HG03025 (cell line): ENCODE measurements around the gene MRPL38.
A peak's percentile ranks its signal among the peaks of the same experiment; 100 is the strongest.
"Not testable (repeated sequence)": the region's sequence is repeated elsewhere in the genome, so short reads cannot be mapped to it uniquely, and the experiment has no call there.

Source experiments
- ATAC-seq: cut with Tn5 transposase; IDR thresholded peaks from one replicate; pipeline ENCODE4 v1.9.1; 2021; ENCODE audit warnings: mild to moderate bottlenecking, moderate library complexity; ENCODE audit not compliant: unreplicated experiment, low FRiP score

The MRPL38 gene

GRCh38 chr17:75877752-75878173, 26.9 kb downstream of the MRPL38 start:
- no peak for ATAC-seq

DNA sequence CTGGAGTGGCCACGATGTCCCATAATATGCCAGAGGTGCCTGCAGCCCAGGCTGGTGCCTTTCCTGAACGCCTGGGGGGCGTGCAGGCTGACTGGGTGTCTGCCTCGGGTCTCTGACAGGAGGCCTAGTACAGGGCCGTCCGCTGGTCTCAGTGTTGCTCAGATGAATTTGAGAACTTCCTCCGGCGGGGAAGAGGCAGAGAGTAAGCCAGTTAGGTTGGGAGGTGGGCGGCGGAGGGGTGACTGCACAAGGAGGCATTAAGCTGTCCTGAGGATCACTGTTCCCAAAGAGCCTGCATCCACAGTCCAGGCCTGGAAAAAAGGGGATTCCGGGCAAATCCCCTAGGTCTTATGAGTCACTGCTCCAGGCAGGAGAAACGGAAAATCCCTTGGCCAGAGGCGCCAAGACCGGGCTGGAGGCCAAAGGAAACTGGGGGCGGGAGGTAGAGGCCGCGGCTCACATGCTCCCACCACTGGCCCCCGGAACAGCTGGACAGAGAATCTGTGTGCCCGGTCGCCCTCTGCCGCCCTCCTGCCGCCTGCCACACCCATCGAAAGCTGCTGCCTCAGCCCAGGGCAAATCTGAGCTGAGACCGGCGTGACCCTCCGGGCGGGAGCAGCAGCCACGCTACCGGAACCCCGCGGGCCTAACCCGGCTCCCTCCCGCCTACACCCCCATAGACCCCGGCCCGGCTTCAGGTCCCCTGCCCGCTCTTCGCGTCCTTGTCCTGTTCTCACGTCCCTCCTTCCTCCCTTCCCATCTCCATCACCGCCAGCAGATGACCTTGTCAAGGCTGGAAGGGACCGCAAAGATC, 27.5 kb downstream of the MRPL38 start:
- ATAC-seq = no peak

- no peak for ATAC-seq
Measured at GRCh38 chr17:75876190-75876937, 28.3 kb downstream of the MRPL38 start.

DNA sequence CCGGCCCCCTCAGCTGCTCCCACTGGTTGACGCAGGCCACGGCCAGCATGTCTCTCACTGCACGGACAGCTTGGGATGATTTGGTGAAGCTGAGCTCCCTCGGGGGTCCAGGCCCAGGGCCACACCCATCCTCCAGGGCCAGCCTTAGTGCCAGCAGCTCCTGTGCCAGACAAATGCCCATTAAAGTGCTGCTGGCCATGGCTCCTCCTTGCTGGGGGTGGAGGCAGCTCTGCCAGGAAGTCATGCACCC, 28.8 kb downstream of the MRPL38 start:
- ATAC-seq = no peak

DNA sequence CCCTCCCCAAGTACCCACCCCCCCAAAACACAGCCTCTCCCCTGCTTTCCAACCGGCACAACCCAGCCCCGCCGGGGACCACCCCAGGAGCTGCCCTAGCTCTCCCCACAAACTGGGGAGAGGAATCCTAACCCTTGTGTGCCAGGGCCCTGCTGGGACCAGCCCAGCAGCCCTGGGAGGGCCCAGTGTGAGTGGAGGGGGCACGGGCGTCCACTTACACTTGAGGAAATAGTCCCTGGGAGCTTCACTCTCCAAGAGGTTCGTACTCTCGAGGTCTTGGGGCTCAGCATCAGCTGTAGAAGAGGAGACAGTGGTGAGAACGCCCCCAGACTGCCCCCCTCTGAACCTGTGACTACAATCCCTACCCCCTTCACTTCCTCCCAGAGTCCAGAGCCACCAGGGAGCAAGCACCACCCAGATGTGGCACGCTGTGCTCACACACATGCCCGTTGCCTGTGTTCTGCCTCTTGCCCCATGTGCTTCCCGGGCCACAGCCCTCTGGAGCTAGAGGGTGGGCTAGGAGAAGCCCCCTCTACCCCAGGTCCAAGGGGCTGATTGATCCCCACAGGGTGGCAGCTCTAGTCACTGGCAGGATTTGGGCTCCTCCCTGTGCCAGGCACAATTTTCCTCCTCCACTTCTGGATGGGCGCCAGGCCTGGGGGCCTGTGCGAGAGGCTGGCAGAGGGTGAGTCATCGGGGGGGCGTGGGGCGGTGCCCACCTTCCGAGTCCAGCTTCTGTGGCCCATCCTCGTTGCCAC, 29.3 kb downstream of the MRPL38 start:
- ATAC-seq = no peak

GRCh38 chr17:75874323-75875181, 30.1 kb downstream of the MRPL38 start:
- ATAC-seq = no peak

DNA sequence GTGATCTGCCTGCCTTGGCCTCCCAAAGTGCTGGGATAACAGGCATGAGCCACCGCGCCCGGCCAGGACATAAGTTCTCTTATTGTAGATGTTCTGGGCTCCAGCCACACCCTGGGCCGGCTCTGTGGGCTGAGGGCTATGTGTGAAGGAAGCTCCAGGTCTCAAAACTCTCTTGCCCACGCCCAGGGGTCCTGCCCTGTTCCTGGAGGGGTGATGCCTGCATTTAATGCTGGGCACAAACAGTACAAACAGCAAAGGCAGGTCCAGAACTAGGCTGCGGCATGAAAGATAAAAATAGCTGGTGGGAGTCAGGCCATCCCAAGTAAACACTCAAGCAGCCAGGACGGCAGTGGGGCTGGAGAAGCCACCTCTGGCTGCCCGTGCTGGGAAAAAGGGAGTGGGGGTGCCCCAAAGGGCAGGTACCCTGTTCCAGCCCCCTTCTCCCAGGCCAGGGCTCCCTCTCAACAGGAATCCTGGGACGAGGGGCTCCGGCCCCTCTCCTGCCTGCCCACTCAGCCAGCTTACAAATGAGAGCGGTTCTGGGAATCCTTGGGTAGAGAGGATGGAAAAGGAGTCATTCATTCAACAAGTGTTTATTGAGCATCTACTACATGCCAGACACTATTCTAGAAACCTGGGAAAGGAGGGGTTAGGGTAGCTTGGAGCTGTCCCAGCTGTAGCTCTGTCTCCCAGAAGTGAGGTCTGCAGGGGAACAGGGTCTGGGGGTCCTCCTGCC, 30.9 kb downstream of the MRPL38 start:
- no peak for ATAC-seq

DNA sequence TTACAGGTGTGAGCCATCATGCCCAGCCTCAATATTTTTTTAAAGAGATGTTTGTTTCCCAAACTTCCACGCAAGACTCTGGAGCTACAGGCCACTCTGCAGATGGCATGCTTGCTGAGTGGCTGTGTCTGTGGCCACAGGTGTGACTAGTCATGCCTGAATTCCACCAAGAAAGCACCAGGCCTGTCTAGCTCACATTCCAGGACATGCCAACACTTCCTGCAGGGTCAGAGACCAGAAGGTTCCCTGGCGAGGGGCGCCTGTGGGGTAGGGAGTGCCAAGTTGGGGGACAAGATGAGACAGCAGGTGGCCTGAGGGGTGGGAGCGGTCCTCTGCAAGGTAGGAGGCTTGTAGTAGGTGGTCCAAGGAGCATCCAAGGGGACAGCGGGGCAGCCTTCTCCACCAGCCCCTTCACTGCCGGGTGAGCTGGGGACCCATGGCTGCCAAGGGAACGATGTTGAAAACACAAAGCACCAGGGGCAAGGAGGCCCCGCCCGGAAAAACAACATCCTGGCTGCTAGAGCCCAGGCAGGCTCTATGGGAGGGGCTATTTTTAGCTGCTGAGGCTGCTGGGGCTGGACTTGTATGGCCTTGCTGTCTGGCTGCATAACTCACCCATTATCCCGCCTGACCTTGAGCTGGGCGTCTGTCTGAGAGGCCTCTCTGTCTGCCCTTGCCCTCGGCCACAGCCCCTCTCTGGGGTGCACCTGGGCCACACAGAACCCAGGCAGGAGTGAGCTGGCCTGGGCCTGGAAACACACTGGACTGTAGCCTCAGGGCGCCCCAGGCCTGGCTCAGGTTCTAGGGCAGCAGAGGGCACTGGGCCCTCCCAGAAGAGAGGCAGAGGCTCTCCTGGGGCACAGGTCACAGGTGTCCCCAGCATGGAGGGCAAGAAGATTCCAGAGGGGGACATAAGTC, 32.0 kb downstream of the MRPL38 start:
- no peak for ATAC-seq

- ATAC-seq = not testable (repeated sequence)
Measured at GRCh38 chr17:75870228-75870627, 34.5 kb downstream of the MRPL38 start.

DNA sequence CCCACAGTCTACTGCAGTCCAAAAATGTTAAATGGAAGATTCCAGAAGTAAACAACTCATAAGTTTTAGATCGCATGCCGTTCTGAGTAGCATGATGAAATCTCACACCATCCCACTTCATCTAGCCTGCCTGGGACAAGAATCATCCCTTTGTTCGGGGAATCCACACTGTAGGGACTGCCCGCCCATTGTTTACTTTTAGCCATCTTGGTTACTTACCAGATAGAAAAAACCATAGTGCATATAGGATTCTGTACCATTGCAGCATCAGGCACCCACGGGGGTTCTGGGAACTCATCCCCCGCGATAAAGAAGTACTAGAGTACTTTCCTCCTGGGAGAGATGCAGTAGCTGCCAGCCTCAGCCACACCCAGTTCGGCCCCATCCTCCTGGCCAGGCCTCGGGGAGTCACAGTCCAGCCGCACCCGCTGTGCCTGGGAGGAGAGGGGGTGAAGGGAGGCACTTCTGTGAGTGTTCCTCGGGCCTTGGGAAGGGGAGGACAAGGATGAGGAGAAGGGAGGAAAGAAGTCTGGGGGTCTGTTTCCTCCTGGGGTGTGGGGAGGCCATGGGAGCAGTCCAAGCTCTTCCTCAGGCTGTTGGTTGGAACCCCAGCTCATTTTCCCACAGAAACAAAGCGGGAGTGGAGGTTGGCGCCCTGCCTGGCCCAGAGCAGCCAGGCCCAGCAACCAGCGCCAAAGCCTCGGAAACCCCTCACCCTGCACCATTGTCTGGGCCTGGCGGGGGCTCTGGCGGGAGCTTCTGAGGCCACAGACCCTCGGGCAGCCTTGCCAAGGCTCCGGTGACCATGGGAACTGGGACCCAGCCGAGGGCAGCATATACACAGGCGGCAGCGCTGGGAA, 35.2 kb downstream of the MRPL38 start:
- no peak for ATAC-seq

DNA sequence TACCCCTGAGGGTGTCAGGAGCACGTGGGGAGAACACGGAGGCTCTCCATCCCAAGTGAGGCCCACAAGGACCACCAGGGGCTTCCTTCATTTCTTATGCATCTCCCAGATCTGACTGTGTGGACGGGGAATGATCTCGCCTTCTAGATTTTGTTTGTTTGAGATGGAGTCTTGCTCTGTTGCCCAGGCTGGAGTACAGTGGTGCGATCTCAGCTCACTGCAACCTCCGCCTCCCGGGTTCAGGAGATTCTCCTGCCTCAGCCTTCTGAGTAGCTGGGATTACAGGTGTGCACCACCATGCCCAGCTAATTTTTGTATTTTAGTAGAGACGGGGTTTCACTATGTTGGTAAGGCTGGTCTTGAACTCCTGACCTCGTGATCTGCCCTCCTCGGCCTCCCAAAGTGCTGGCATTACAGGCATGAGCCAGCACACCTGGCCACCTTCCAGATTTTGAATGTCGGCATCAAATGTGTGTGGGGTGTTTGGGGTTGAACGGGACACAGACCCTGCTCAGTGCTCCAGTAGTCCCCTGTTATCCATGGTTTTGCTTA, 35.9 kb downstream of the MRPL38 start:
- ATAC-seq = not testable (repeated sequence)

- ATAC-seq = not testable (repeated sequence)
Measured at GRCh38 chr17:75865404-75866188, 39.1 kb downstream of the MRPL38 start.

DNA sequence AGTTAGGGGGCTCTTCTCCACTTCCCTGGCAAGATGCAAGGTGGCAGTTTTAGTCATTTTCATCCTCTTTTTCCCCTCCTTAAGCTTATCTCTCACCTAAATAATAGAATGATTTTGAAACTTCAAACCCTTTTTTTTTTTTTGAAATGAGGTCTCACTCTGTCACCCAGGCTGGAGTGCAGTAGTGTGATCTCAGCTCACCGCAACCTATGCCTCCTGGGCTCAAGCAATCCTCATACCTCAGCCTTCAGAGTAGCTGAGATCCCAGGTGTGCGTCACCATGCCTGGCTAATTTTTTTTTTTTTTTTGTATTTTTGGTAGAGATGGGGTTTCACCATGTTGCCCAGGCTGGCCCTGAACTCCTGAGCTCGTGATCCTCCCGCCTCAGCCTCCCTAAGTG, 39.8 kb downstream of the MRPL38 start:
- not testable (repeated sequence) for ATAC-seq

- peak; percentile 75 for ATAC-seq
Measured at GRCh38 chr17:75864448-75864871, 40.2 kb downstream of the MRPL38 start.

DNA sequence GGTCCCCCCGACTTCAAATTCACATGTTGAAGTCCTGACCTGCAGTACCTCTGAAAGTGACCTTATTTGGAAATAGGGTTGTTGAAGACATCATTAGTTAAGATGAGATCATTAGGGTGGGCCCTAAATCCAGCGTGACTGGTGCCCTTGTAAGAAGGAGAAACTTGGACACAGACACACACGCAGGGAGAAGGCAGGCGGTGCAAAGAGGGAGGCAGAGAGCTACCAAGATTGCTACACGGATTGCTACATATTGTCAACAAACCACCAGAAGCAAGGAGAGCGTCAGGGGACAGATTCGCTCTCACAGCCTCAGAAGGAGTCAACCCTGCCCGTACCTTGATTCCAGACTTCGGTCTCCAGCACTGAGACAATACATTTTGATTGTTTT, 42.8 kb downstream of the MRPL38 start:
- no peak for ATAC-seq

GRCh38 chr17:75859358-75859757, 45.3 kb downstream of the MRPL38 start:
- not testable (repeated sequence) for ATAC-seq
